ENCODE results near the gene ATF7. TPM values are rescaled to one million over a fixed set of nuclear protein-coding genes. Genes with fewer than 3 reads are reported as not detected.

The ATF7 gene
- total and polyA plus RNA-seq, 9 of the 15 experiments (the other 6 are each of a cell fraction or from before 2014, with no cell fraction given) = 10.6 to 30.4 (median 20.7) TPM

DNA sequence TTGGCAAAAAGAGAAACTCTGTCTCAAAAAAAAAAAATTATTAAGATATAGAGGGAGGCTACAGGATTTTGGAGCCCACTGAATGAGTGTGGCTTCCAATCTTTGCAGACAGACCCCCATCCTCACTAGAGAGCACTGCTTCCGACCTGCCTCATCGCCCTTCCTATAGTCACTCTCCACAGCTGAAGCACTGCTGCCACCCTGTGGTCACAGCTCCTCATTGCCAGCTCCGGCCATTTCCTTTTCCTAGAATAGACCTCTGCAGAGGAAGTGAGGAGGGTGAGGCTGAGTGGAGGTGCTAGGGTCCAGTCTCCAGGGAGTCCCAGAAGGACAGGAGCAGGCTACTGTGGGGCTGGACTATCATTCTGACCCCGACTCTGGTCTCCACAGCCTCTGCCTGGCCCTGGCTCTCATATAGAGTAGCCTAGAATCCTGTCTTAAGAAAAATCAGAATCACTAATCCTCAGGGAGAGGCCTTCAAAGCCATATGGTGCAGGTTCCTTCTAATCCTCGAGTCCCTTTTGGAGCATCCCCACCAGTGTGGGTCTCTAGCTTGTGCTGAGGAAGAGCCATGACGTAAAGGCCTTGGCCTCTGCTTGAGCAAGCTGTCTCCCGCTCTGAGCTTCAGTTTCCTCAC lies 117.5 kb downstream of the ATF7 start:
- Histone ChIP-seq H3K27ac (ENCODE audit: extremely low read depth, low read depth, low read length) (0 out of 3 replicates have a peak overlapping the region, but pooled peaks have one; percentile 14), H2AFZ (ENCODE audit: low read depth, low read length) (peak overlapping the region; percentile 78), H3K36me3 (ENCODE audit: control insufficient read depth, insufficient read depth, low read length) (peaks cover 58% of the 10 kb centered on the region; the same call in 2 of the 3 replicates), H4K20me1 (replicated peaks; ENCODE audit: control insufficient read depth, insufficient read depth, low read length) (no peaks in the 10 kb centered on the region), H3K9me3 (replicated peaks; ENCODE audit: control insufficient read depth, insufficient read depth, low read depth, low read length) (no peaks in the 10 kb centered on the region), H3K9ac (ENCODE audit: insufficient read depth in 1 of 2, low read depth in 2 of 2, low read length in 2 of 2) (peak overlapping the region in 1 of 2 experiments; percentile 68; a peak in 1 of 4 replicates), H3K9me1 (ENCODE audit: control insufficient read depth, insufficient read depth, low read length) (no peaks in the 10 kb centered on the region), H3K4me1 (replicated peaks in 1 of 2; ENCODE audit: control insufficient read depth in 2 of 2, insufficient read depth in 2 of 2, low read length in 2 of 2) (peaks cover 4 to 7% of the 10 kb centered on the region in 2 experiments; a peak in 4 of 5 replicates), H3K27me3 (ENCODE audit: control insufficient read depth in 2 of 2, insufficient read depth in 2 of 2, low read length in 2 of 2) (no peaks in the 10 kb centered on the region; a peak in 1 of 5 replicates), H3K4me2 (ENCODE audit: insufficient read depth, low read length) (no peak overlapping the region), H3K79me2 (ENCODE audit: control insufficient read depth, insufficient read depth, low read length) (no peaks in the 10 kb centered on the region), H3K4me3 (no peak overlapping the region)
- in situ Hi-C loops (cut with MboI) = loop anchor here (10.0 kb wide), 1 partner anchor 184 kb away; the partner anchor contains the start of gene AAAS
- 22% methylated on average over 7 of the region's 7 CpGs for WGBS (ENCODE audit: insufficient coverage, low coverage, missing lambda C conversion rate)
- FAIRE-seq = peak; percentile 96
- BruUV-seq (replicated peaks) = no TSS peak
- CTCF ChIA-PET (ENCODE audit: low intra/inter-chr PET ratio) = interaction anchor here (0.6 to 2.2 kb wide), 5 partner anchors 27 to 296 kb away, joined by 3 to 21 read pairs (median 4); no protein-coding TSS in a partner anchor
- ATAC-seq = peak; percentile 98
- peak; percentile 72 to 90 (median 82) for DNase-seq (ENCODE audit: extremely low read depth in 1 of 4, low spot score in 3 of 4)
- POLR2A ChIA-PET = interaction anchor here (0.6 to 1.4 kb wide), 13 partner anchors 9 to 188 kb away, joined by 3 to 6 read pairs (median 3); partner anchors contain the start of genes AAAS and MAP3K12
- intact Hi-C loops (cut with micrococcal nuclease) = loop anchor here (1.0 to 10.0 kb wide), 5 partner anchors 86 to 444 kb away; partner anchors contain the start of gene AMHR2
- TF ChIP-seq ZNF57 (CRISPR knock-in tag; IDR thresholded peaks at IDR 0.05) (no peak), CC2D1A (IDR thresholded peaks at IDR 0.05) (peak; percentile 71; the same call in 1 of the 2 replicates), ETV1 (tag; conservative IDR thresholded peaks at IDR 0.05; ENCODE audit: low read depth) (0 out of 2 replicates have a peak, but pooled peaks have one; percentile 28), TEAD4 (IDR thresholded peaks at IDR 0.05; ENCODE audit: low read length) (0 out of 2 replicates have a peak, but pooled peaks have one; percentile 19), TEAD4 (CRISPR knock-in tag; IDR thresholded peaks at IDR 0.05; ENCODE audit: borderline replicate concordance) (no peak), YY1 (IDR thresholded peaks at IDR 0.05; ENCODE audit: borderline replicate concordance in 1 of 3, control insufficient read depth in 1 of 3, extremely low read depth in 1 of 3, insufficient read depth in 3 of 3, insufficient read length in 1 of 3, insufficient replicate concordance in 2 of 3, low read depth in 1 of 3, low read length in 2 of 3) (peak in 2 of 3 experiments; percentile 82 to 88), PHF20 (IDR thresholded peaks at IDR 0.05; ENCODE audit: partially characterized antibody) (no peak), POLR2AphosphoS2 (IDR thresholded peaks at IDR 0.05; ENCODE audit: low read length) (0 out of 2 replicates have a peak, but pooled peaks have one; percentile 44), SP1 (CRISPR knock-in tag; IDR thresholded peaks at IDR 0.05) (0 out of 2 replicates have a peak, but pooled peaks have one; percentile 48), SMARCA5 (IDR thresholded peaks at IDR 0.05) (no peak), ZNF589 (CRISPR knock-in tag; IDR thresholded peaks at IDR 0.05; ENCODE audit: low read depth) (no peak), NCOA4 (IDR thresholded peaks at IDR 0.05; ENCODE audit: partially characterized antibody) (no peak), RAD21 (CRISPR knock-in tag; conservative IDR thresholded peaks at IDR 0.05 in 1 of 2, IDR thresholded peaks at IDR 0.05 in 1 of 2) (peak; percentile 94 to 96), ZNF143 (CRISPR knock-in tag; IDR thresholded peaks at IDR 0.05) (no peak), FUS (optimal IDR thresholded peaks at IDR 0.05; ENCODE audit: low read depth, low read length) (no peak), KLF10 (CRISPR knock-in tag; IDR thresholded peaks at IDR 0.05) (no peak), ZNF696 (CRISPR knock-in tag; conservative IDR thresholded peaks at IDR 0.05) (no peak)
- TF ChIP-seq, protein P1, sequence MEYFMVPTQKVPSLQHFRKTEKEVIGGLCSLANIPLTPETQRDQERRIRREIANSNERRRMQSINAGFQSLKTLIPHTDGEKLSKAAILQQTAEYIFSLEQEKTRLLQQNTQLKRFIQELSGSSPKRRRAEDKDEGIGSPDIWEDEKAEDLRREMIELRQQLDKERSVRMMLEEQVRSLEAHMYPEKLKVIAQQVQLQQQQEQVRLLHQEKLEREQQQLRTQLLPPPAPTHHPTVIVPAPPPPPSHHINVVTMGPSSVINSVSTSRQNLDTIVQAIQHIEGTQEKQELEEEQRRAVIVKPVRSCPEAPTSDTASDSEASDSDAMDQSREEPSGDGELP (CRISPR knock-in tag; IDR thresholded peaks at IDR 0.05; ENCODE audit: borderline replicate concordance) = peak; percentile 51; the same call in 1 of the 2 replicates

Data from K562 (cell line).